Immature natural killer cell (primary cell): ENCODE results near the gene SLC16A12. TPM values are rescaled to one million over a fixed set of nuclear protein-coding genes. Genes with fewer than 3 reads are reported as not detected.

Experiments
- DNase-seq, 3 donors: peaks; one replicate each; pipeline ENCODE4 v3.0.0; 2022; ENCODE audit warnings: mixed read lengths in 1 of 3
- H3K27ac Mint-ChIP-seq, 6 donors: one replicate each; pipeline ENCODE4 v1.8.0; 2020; ENCODE audit warnings: mixed read lengths in 6 of 6, mild to moderate bottlenecking in 5 of 6, inconsistent platforms in 4 of 6, moderate library complexity in 3 of 6
- H3K27me3 Mint-ChIP-seq, 3 donors: one replicate each; pipeline ENCODE4 v1.8.0; 2020 to 2021; ENCODE audit warnings: low read depth in 3 of 3, mild to moderate bottlenecking in 3 of 3, mixed read lengths in 3 of 3, moderate library complexity in 3 of 3, inconsistent platforms in 1 of 3
- H3K36me3 Mint-ChIP-seq, 3 donors: one replicate each; pipeline ENCODE4 v1.8.0; 2020; ENCODE audit warnings: mixed read lengths in 3 of 3, inconsistent platforms in 2 of 3, mild to moderate bottlenecking in 2 of 3
- H3K4me1 Mint-ChIP-seq, 2 donors: one replicate each; pipeline ENCODE4 v1.8.0; 2020; ENCODE audit warnings: inconsistent platforms in 2 of 2, mild to moderate bottlenecking in 2 of 2, mixed read lengths in 2 of 2, moderate library complexity in 1 of 2
- H3K4me3 Mint-ChIP-seq, 5 donors: one replicate each; pipeline ENCODE4 v1.8.0; 2020; ENCODE audit warnings: mild to moderate bottlenecking in 5 of 5, mixed read lengths in 5 of 5, inconsistent platforms in 3 of 5, moderate library complexity in 3 of 5
- H3K9me3 Mint-ChIP-seq, 6 donors: one replicate each; pipeline ENCODE4 v1.8.0; 2020; ENCODE audit warnings: mild to moderate bottlenecking in 6 of 6, mixed read lengths in 6 of 6, inconsistent platforms in 4 of 6, moderate library complexity in 3 of 6
- polyA plus RNA-seq, 3 donors: library from polyadenylated mRNA; unstranded; fragments of 300-500 nt; fragmentation: Illumina TruSeq; gene quantifications; one replicate each; pipeline ENCODE4 v1.2.3, GENCODE V29; 2021

SLC16A12 gene
- polyA plus RNA-seq, 3 donors from 2014 or later: not detected

GRCh38 chr10:89479771-89480446, 55.5 kb downstream of the SLC16A12 start:
- Mint-ChIP-seq H3K36me3 (no peaks in the 10 kb centered on the region), H3K4me1 (no peaks in the 10 kb centered on the region), H3K4me3 (no peak overlapping the region), H3K27me3 (peaks cover 0 to 7% (median 3%) of the 10 kb centered on the region in 3 donors), H3K27ac (no peak overlapping the region), H3K9me3 (no peaks in the 10 kb centered on the region)
- no peak for DNase-seq

GRCh38 chr10:89478739-89479654, 56.4 kb downstream of the SLC16A12 start:
- H3K4me3 Mint-ChIP-seq: no peak overlapping the region
- no peaks in the 10 kb centered on the region for H3K4me1 Mint-ChIP-seq
- H3K36me3 Mint-ChIP-seq: no peaks in the 10 kb centered on the region
- peaks cover 0 to 7% (median 3%) of the 10 kb centered on the region in 3 donors for H3K27me3 Mint-ChIP-seq
- DNase-seq: no peak
- no peak overlapping the region for H3K27ac Mint-ChIP-seq
- H3K9me3 Mint-ChIP-seq: no peaks in the 10 kb centered on the region

GRCh38 chr10:89478085-89478738, 57.2 kb downstream of the SLC16A12 start:
- Mint-ChIP-seq H3K4me1 (no peaks in the 10 kb centered on the region), H3K9me3 (no peaks in the 10 kb centered on the region), H3K27ac (no peak overlapping the region), H3K27me3 (peaks cover 0 to 8% (median 3%) of the 10 kb centered on the region in 3 donors), H3K36me3 (no peaks in the 10 kb centered on the region), H3K4me3 (no peak overlapping the region)
- DNase-seq: no peak

GRCh38 chr10:89476150-89476549, 59.2 kb downstream of the SLC16A12 start:
- no peak overlapping the region for H3K4me3 Mint-ChIP-seq
- peaks cover 0 to 6% (median 1%) of the 10 kb centered on the region in 3 donors for H3K27me3 Mint-ChIP-seq
- no peak overlapping the region for H3K27ac Mint-ChIP-seq
- no peaks in the 10 kb centered on the region for H3K36me3 Mint-ChIP-seq
- no peak for DNase-seq
- H3K4me1 Mint-ChIP-seq: no peaks in the 10 kb centered on the region
- H3K9me3 Mint-ChIP-seq: no peaks in the 10 kb centered on the region

GRCh38 chr10:89475591-89475998, 59.8 kb downstream of the SLC16A12 start:
- H3K4me3 Mint-ChIP-seq: no peak overlapping the region
- H3K36me3 Mint-ChIP-seq: no peaks in the 10 kb centered on the region
- no peaks in the 10 kb centered on the region for H3K9me3 Mint-ChIP-seq
- no peak overlapping the region for H3K27ac Mint-ChIP-seq
- H3K4me1 Mint-ChIP-seq: peaks cover 0 to 2% of the 10 kb centered on the region in 2 donors
- no peak for DNase-seq
- peaks cover 0 to 5% (median 1%) of the 10 kb centered on the region in 3 donors for H3K27me3 Mint-ChIP-seq

GRCh38 chr10:89475125-89475524, 60.3 kb downstream of the SLC16A12 start:
- no peak for DNase-seq
- Mint-ChIP-seq H3K4me3 (no peak overlapping the region), H3K36me3 (no peaks in the 10 kb centered on the region), H3K4me1 (peaks cover 0 to 2% of the 10 kb centered on the region in 2 donors), H3K9me3 (no peaks in the 10 kb centered on the region), H3K27ac (no peak overlapping the region), H3K27me3 (peaks cover 0 to 5% (median 1%) of the 10 kb centered on the region in 3 donors)

- H3K36me3 Mint-ChIP-seq: no peaks in the 10 kb centered on the region
- peaks cover 0 to 2% of the 10 kb centered on the region in 2 donors for H3K4me1 Mint-ChIP-seq
- H3K4me3 Mint-ChIP-seq: no peak overlapping the region
- no peak for DNase-seq
- H3K27me3 Mint-ChIP-seq: peaks cover 0 to 7% (median 1%) of the 10 kb centered on the region in 3 donors
- no peaks in the 10 kb centered on the region for H3K9me3 Mint-ChIP-seq
- no peak overlapping the region for H3K27ac Mint-ChIP-seq
These were observed 60.9 kb downstream of the SLC16A12 start for GRCh38 chr10:89474452-89474851.

GRCh38 chr10:89471110-89471809, 64.1 kb downstream of the SLC16A12 start:
- no peaks in the 10 kb centered on the region for H3K36me3 Mint-ChIP-seq
- peaks cover 0 to 6% (median 2%) of the 10 kb centered on the region in 3 donors for H3K27me3 Mint-ChIP-seq
- H3K27ac Mint-ChIP-seq: no peak overlapping the region
- no peak overlapping the region for H3K4me3 Mint-ChIP-seq
- no peaks in the 10 kb centered on the region for H3K9me3 Mint-ChIP-seq
- no peak for DNase-seq
- peaks cover 0 to 2% of the 10 kb centered on the region in 2 donors for H3K4me1 Mint-ChIP-seq

- Mint-ChIP-seq H3K4me3 (no peak overlapping the region), H3K4me1 (peaks cover 0 to 2% of the 10 kb centered on the region in 2 donors), H3K27me3 (peaks cover 0 to 6% (median 2%) of the 10 kb centered on the region in 3 donors), H3K36me3 (no peaks in the 10 kb centered on the region), H3K27ac (no peak overlapping the region), H3K9me3 (no peaks in the 10 kb centered on the region)
- no peak for DNase-seq
These were observed 64.8 kb downstream of the SLC16A12 start for GRCh38 chr10:89470628-89471027.

- peaks cover 0 to 2% of the 10 kb centered on the region in 2 donors for H3K4me1 Mint-ChIP-seq
- no peak overlapping the region for H3K27ac Mint-ChIP-seq
- H3K27me3 Mint-ChIP-seq: peaks cover 0 to 6% (median 2%) of the 10 kb centered on the region in 3 donors
- no peak for DNase-seq
- no peaks in the 10 kb centered on the region for H3K36me3 Mint-ChIP-seq
- no peak overlapping the region for H3K4me3 Mint-ChIP-seq
- H3K9me3 Mint-ChIP-seq: no peaks in the 10 kb centered on the region
These were observed 65.9 kb downstream of the SLC16A12 start for GRCh38 chr10:89469517-89469916.

GRCh38 chr10:89468191-89468965, 67.0 kb downstream of the SLC16A12 start:
- H3K4me3 Mint-ChIP-seq: no peak overlapping the region
- H3K36me3 Mint-ChIP-seq: no peaks in the 10 kb centered on the region
- no peak for DNase-seq
- no peak overlapping the region for H3K27ac Mint-ChIP-seq
- peaks cover 0 to 8% (median 2%) of the 10 kb centered on the region in 3 donors for H3K27me3 Mint-ChIP-seq
- peaks cover 0 to 2% of the 10 kb centered on the region in 2 donors for H3K4me1 Mint-ChIP-seq
- H3K9me3 Mint-ChIP-seq: no peaks in the 10 kb centered on the region

GRCh38 chr10:89466599-89467035, 68.8 kb downstream of the SLC16A12 start:
- Mint-ChIP-seq H3K4me1 (peaks cover 0 to 2% of the 10 kb centered on the region in 2 donors), H3K4me3 (no peak overlapping the region), H3K27me3 (peaks cover 0 to 8% (median 2%) of the 10 kb centered on the region in 3 donors), H3K9me3 (no peaks in the 10 kb centered on the region), H3K36me3 (no peaks in the 10 kb centered on the region), H3K27ac (no peak overlapping the region)
- DNase-seq: no peak

GRCh38 chr10:89465196-89465595, 70.2 kb downstream of the SLC16A12 start:
- no peaks in the 10 kb centered on the region for H3K36me3 Mint-ChIP-seq
- DNase-seq: no peak
- no peak overlapping the region for H3K4me3 Mint-ChIP-seq
- peaks cover 0 to 8% (median 2%) of the 10 kb centered on the region in 3 donors for H3K27me3 Mint-ChIP-seq
- no peaks in the 10 kb centered on the region for H3K9me3 Mint-ChIP-seq
- no peak overlapping the region for H3K27ac Mint-ChIP-seq
- H3K4me1 Mint-ChIP-seq: no peaks in the 10 kb centered on the region
